ENCODE measurements around the gene CDH13. TPM values are rescaled to one million over a fixed set of nuclear protein-coding genes. Genes with fewer than 3 reads are reported as not detected.

The CDH13 gene
- total and polyA plus RNA-seq, 2 donors (not counting 3 experiments of a cell fraction or from before 2014, with no cell fraction given) = 96.6 to 124 TPM

GRCh38 chr16:83176802-83177201, 550.0 kb downstream of the CDH13 start:
- Histone ChIP-seq H3K4me3 (replicated peaks in 1 of 3; ENCODE audit: insufficient read depth in 1 of 3, low read depth in 1 of 3, low read length in 3 of 3) (no peak overlapping the region), H3K9ac (replicated peaks; ENCODE audit: extremely low read depth, insufficient read depth, low read length) (no peak overlapping the region), H3K36me3 (ENCODE audit: control insufficient read depth in 2 of 2, extremely low read depth in 1 of 2, insufficient read depth in 2 of 2, low read length in 2 of 2) (no peaks in the 10 kb centered on the region), H3K27me3 (ENCODE audit: control insufficient read depth in 2 of 2, insufficient read depth in 2 of 2, low read length in 2 of 2) (no peaks in the 10 kb centered on the region), H3K4me2 (ENCODE audit: insufficient read depth, low read length) (no peak overlapping the region), H3K4me1 (ENCODE audit: control insufficient read depth, extremely low read depth, insufficient read depth, low read length) (peaks cover 14% of the 10 kb centered on the region), H3K27ac (ENCODE audit: insufficient read depth, low read depth, low read length) (no peak overlapping the region), H2AFZ (ENCODE audit: low read depth, low read length) (no peak overlapping the region), H4K20me1 (replicated peaks; ENCODE audit: control insufficient read depth, extremely low read depth, insufficient read depth, low read length) (no peaks in the 10 kb centered on the region), H3K79me2 (ENCODE audit: control insufficient read depth, insufficient read depth, low read length) (no peaks in the 10 kb centered on the region), H3K9me1 (replicated peaks; ENCODE audit: control insufficient read depth, extremely low read depth, insufficient read depth, low read length) (no peaks in the 10 kb centered on the region), H3K9me3 (replicated peaks; ENCODE audit: control insufficient read depth, insufficient read depth, low read length) (no peaks in the 10 kb centered on the region)
- dilution Hi-C loops (cut with MboI; ENCODE audit: extremely low pct_ligation_motif_present, low sequenced_read_pairs) = no loop called here
- CTCF ChIA-PET = interaction anchor here (1.8 to 2.9 kb wide), 2 partner anchors 11 to 64 kb away, joined by 7 to 11 read pairs; no protein-coding TSS in a partner anchor
- DNase-seq (ENCODE audit: low read depth, low spot score) (no peak), FAIRE-seq (no peak)
- TF ChIP-seq MAX (IDR thresholded peaks at IDR 0.05; ENCODE audit: insufficient read depth, insufficient read length) (no peak), JUN (IDR thresholded peaks at IDR 0.05; ENCODE audit: borderline replicate concordance, insufficient read depth, insufficient read length, low read depth) (no peak), POLR2AphosphoS5 (IDR thresholded peaks at IDR 0.05; ENCODE audit: insufficient read depth, low read depth, low read length) (no peak), CTCF (IDR thresholded peaks at IDR 0.05; ENCODE audit: extremely low read depth in 1 of 2, insufficient read depth in 1 of 2, low read depth in 1 of 2, low read length in 2 of 2) (no peak), EZH2 (IDR thresholded peaks at IDR 0.05; ENCODE audit: borderline replicate concordance, low read depth, low read length, severe bottlenecking) (no peak), GATA2 (IDR thresholded peaks at IDR 0.05; ENCODE audit: insufficient read depth, insufficient read length, low read depth, low read length) (no peak), FOS (IDR thresholded peaks at IDR 0.05; ENCODE audit: borderline replicate concordance, insufficient read depth, low read length) (no peak)
- POLR2A ChIA-PET = no interaction called here
- BruUV-seq (replicated peaks) = no TSS peak
- intact Hi-C loops (cut with micrococcal nuclease) = no loop called here

Measured in endothelial cell of umbilical vein (primary cell).